Breast epithelium (tissue), 4 donors: ENCODE results near the gene REEP3. TPM values are rescaled to one million over a fixed set of nuclear protein-coding genes. Genes with fewer than 3 reads are reported as not detected.

Experiments used
- DNase-seq, 2 donors: peaks; one replicate each; pipeline ENCODE4 v3.0.0-alpha.2; 2019; ENCODE audit warnings: low spot score in 2 of 2
- H3K27ac ChIP-seq, 2 donors: fragments of 200-600 bp; sonication (generic) in 1 of 2; one replicate each; pipeline ENCODE4 v1.5.1; 2016 to 2019; ENCODE audit warnings: mild to moderate bottlenecking in 1 of 2
- H3K27me3 ChIP-seq, 2 donors: fragments of 200-600 bp; sonication (generic) in 1 of 2; one replicate each; pipeline versions ENCODE4 v1.5.1 to v1.6.0; 2017 to 2019; ENCODE audit warnings: control low read depth in 1 of 2, mild to moderate bottlenecking in 1 of 2
- H3K36me3 ChIP-seq: fragments of 200-600 bp; one replicate; pipeline ENCODE4 v1.5.1; 2019
- H3K4me1 ChIP-seq, 2 donors: fragments of 200-600 bp; sonication (generic); one replicate each; pipeline ENCODE4 v1.5.1; 2016 to 2019; ENCODE audit warnings: control low read depth in 1 of 2
- H3K4me3 ChIP-seq, 3 donors: fragments of 200-600 bp; sonication (generic); 1 replicate in 2 of 3; 2 replicates in 1 of 3; pipeline ENCODE4 v1.5.1; 2016 to 2019; ENCODE audit warnings: mild to moderate bottlenecking in 3 of 3, moderate library complexity in 2 of 3
- H3K9me3 ChIP-seq, 2 donors: fragments of 200-600 bp; sonication (generic) in 1 of 2; one replicate each; pipeline ENCODE4 v1.5.1; 2016 to 2019; ENCODE audit warnings: control low read depth in 1 of 2
- CTCF ChIP-seq, 3 donors: fragments of 450-650 bp; IDR thresholded peaks; one replicate each; pipeline ENCODE4 v1.5.1; 2016 to 2017; ENCODE audit warnings: antibody characterized with exemption in 3 of 3, mild to moderate bottlenecking in 3 of 3, moderate library complexity in 3 of 3
- POLR2A ChIP-seq: fragments of 450-650 bp; IDR thresholded peaks from one replicate; pipeline ENCODE4 v1.6.1; 2016; ENCODE audit warnings: antibody characterized with exemption, mild to moderate bottlenecking, moderate library complexity
- POLR2AphosphoS5 ChIP-seq, 3 donors: sonication (generic); formaldehyde crosslinking; IDR thresholded peaks; one replicate each; pipeline ENCODE4 v1.6.1; 2017; ENCODE audit warnings: antibody characterized with exemption in 3 of 3
- intact Hi-C: fragments of 100-400 bp; cut with DNase I; formaldehyde crosslinking; loops from one replicate; pipeline ENCODE4 v1.15.1; 2023; ENCODE audit warnings: low total_unique reads
- total RNA-seq, 3 donors: library from RNA; depleted of rRNA; stranded (reverse); fragments of >200 nt; gene quantifications; one replicate each; pipeline ENCODE4 v1.1.0, GENCODE V29; 2016

The REEP3 gene
- total RNA-seq, 3 donors from 2014 or later = 55.4 to 74.1 (median 63.6) TPM

GRCh38 chr10:63672491-63672890, 151.3 kb downstream of the REEP3 start:
- TF ChIP-seq POLR2A = no peak
- no peak for TF ChIP-seq POLR2AphosphoS5 (IDR thresholded peaks at IDR 0.05)
- no peak for TF ChIP-seq CTCF (IDR thresholded peaks at IDR 0.05)
- intact Hi-C loops = no loop called here
- Histone ChIP-seq H3K27ac (peak overlapping the region; percentile 67 to 72), H3K9me3 (no peaks in the 10 kb centered on the region), H3K27me3 (no peaks in the 10 kb centered on the region), H3K4me3 (no peak overlapping the region), H3K4me1 (peaks cover 3 to 8% of the 10 kb centered on the region in 2 donors), H3K36me3 (no peaks in the 10 kb centered on the region)
- no peak for DNase-seq

GRCh38 chr10:63673246-63673645, 152.0 kb downstream of the REEP3 start:
- no peaks in the 10 kb centered on the region for H3K9me3 ChIP-seq
- peak overlapping the region; percentile 67 to 72 for H3K27ac ChIP-seq
- no peak overlapping the region for H3K4me3 ChIP-seq
- DNase-seq = no peak
- intact Hi-C loops = no loop called here
- TF ChIP-seq CTCF (IDR thresholded peaks at IDR 0.05) = no peak
- H3K4me1 ChIP-seq = peaks cover 3 to 8% of the 10 kb centered on the region in 2 donors
- no peaks in the 10 kb centered on the region for H3K36me3 ChIP-seq
- no peaks in the 10 kb centered on the region for H3K27me3 ChIP-seq

- no peak overlapping the region for H3K4me3 ChIP-seq
- no peaks in the 10 kb centered on the region for H3K9me3 ChIP-seq
- intact Hi-C loops = no loop called here
- TF ChIP-seq CTCF (IDR thresholded peaks at IDR 0.05) = no peak
- H3K4me1 ChIP-seq = peaks cover 3 to 8% of the 10 kb centered on the region in 2 donors
- H3K27ac ChIP-seq = no peak overlapping the region
- H3K27me3 ChIP-seq = no peaks in the 10 kb centered on the region
- no peak for DNase-seq
- H3K36me3 ChIP-seq = no peaks in the 10 kb centered on the region
Measured at GRCh38 chr10:63673846-63674245, 152.6 kb downstream of the REEP3 start.

Other genes with a start within 250 kb of the REEP3 start
- gene JMJD1C, start 55.4 kb upstream of the REEP3 start, total RNA-seq = 100 to 1,000 TPM; 134 to 327 (median 162) TPM